Posterior vena cava (tissue), 2 donors: ENCODE results near the gene KCNB1. TPM values are rescaled to one million over a fixed set of nuclear protein-coding genes. Genes with fewer than 3 reads are reported as not detected.
"Not testable (repeated sequence)": the region's sequence is repeated elsewhere in the genome, so short reads cannot be mapped to it uniquely, and the experiment has no call there.

Experiments
- DNase-seq: peaks from one replicate; pipeline ENCODE4 v3.0.0-alpha.2; 2020; ENCODE audit warnings: low spot score
- intact Hi-C, 2 donors: fragments of 100-400 bp; cut with DNase I; formaldehyde crosslinking; loops; one replicate each; pipeline versions ENCODE4 v1.14.1 to v1.14.2; 2022 to 2023
- total RNA-seq, 2 donors: library from RNA; stranded (reverse); fragmentation: NEBNext Ultra II Directional; extraction: Animal tissue kit (Norgen Biotek cat#: 25700); gene quantifications; one replicate each; pipeline ENCODE4 v1.2.1, GENCODE V29; 2021
- donor health status: DM: yes; HTN: yes; CAD: no.
- donor health status: DM: yes; HTN: yes; CAD: no.

KCNB1 gene
- total RNA-seq, 2 donors from 2014 or later, result 1.6 to 9.7 TPM

GRCh38 chr20:49324306-49324705, 158.2 kb downstream of the KCNB1 start:
- intact Hi-C loops, result loop anchor here in 1 of 2 donors (10.0 kb wide), 1 partner anchor 280 kb away; no protein-coding TSS in a partner anchor
- peak; percentile 16 for DNase-seq

GRCh38 chr20:49323622-49324238, 158.7 kb downstream of the KCNB1 start:
- intact Hi-C loops, result loop anchor here in 1 of 2 donors (10.0 kb wide), 1 partner anchor 281 kb away; no protein-coding TSS in a partner anchor
- peak; percentile 56 for DNase-seq

- DNase-seq, result no peak
These were observed 162.0 kb downstream of the KCNB1 start for GRCh38 chr20:49320460-49320859.

GRCh38 chr20:49319208-49319809, 163.2 kb downstream of the KCNB1 start:
- DNase-seq, result no peak
- intact Hi-C loops, result no loop called here

More at GRCh38 chr20:49320460-49320859, 162.0 kb downstream of the KCNB1 start:
- intact Hi-C loops, result loop anchor here in 1 of 2 donors (10.0 kb wide), 1 partner anchor 284 kb away; no protein-coding TSS in a partner anchor

- no peak for DNase-seq
- intact Hi-C loops, result no loop called here
These were observed 163.8 kb downstream of the KCNB1 start for GRCh38 chr20:49318430-49319207.

GRCh38 chr20:49318091-49318429, 164.4 kb downstream of the KCNB1 start:
- peak; percentile 80 for DNase-seq
- intact Hi-C loops, result no loop called here

GRCh38 chr20:49316704-49317103, 165.8 kb downstream of the KCNB1 start:
- intact Hi-C loops, result no loop called here

GRCh38 chr20:49315580-49315979, 166.9 kb downstream of the KCNB1 start:
- DNase-seq, result no peak
- intact Hi-C loops, result no loop called here

More at GRCh38 chr20:49316704-49317103, 165.8 kb downstream of the KCNB1 start:
- DNase-seq, result no peak

GRCh38 chr20:49314052-49314451, 168.4 kb downstream of the KCNB1 start:
- DNase-seq, intact Hi-C loops: not testable (repeated sequence)

Other genes starting within 250 kb of the KCNB1 start
- gene ZNFX1, start 204.6 kb downstream of the KCNB1 start, total RNA-seq, result 10 to 100 TPM; 40.0 to 52.6 TPM
- 100 to 1,000 TPM; 359 to 447 TPM for gene PTGIS, start 85.5 kb upstream of the KCNB1 start, total RNA-seq
- 10 to 100 TPM; 26.1 to 35.2 TPM for gene B4GALT5, start 231.2 kb upstream of the KCNB1 start, total RNA-seq